ENCODE data around the gene ZNF664. TPM values are rescaled to one million over a fixed set of nuclear protein-coding genes. Genes with fewer than 3 reads are reported as not detected.

ZNF664 gene
- total RNA-seq, 2 experiments from 2014 or later, result 45.6 to 59.8 TPM

DNA sequence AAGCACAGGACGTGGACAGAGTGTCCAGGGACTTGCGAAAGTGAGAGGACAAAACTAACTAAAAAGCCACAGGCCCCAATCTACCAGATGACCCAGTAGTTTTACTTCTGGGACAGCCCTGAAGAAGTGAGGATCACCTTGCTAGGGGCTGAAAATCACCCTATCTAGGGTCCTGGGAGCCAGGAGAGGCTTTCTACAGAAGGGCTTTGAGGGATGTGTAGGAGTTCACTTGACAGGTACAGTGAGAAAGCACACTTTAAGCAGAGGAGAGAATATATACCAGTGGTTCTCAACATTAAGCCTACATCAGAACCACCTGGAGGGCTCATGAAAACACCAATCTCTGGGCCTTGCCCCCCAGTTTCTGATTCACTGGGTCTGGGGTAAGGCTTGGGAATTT is 60.8 kb downstream of the ZNF664 start:
- Histone ChIP-seq H3K79me2 (ENCODE audit: insufficient read depth, low read depth, low read length) (no peaks in the 10 kb centered on the region), H3K27ac (ENCODE audit: low read depth, low read length, poor library complexity, severe bottlenecking) (no peak overlapping the region), H3K4me3 (ENCODE audit: low read depth, low read length, poor library complexity, severe bottlenecking) (no peak overlapping the region), H2AFZ (ENCODE audit: low read length) (no peak overlapping the region), H3K36me3 (ENCODE audit: insufficient read depth, low read length) (no peaks in the 10 kb centered on the region), H3K4me1 (ENCODE audit: insufficient read depth, low read length, poor library complexity, severe bottlenecking) (no peaks in the 10 kb centered on the region), H3K9me3 (ENCODE audit: low read length) (no peaks in the 10 kb centered on the region), H3K4me2 (ENCODE audit: low read length) (no peak overlapping the region), H3K9me2 (ENCODE audit: insufficient read depth, low read length) (no peaks in the 10 kb centered on the region), H4K20me1 (ENCODE audit: insufficient read depth, low read length) (no peaks in the 10 kb centered on the region)
- POLR2A ChIA-PET, result no interaction called here
- BruUV-seq (replicated peaks), result no TSS peak
- no peak for TF ChIP-seq EZH2phosphoT487 (IDR thresholded peaks at IDR 0.05; ENCODE audit: borderline replicate concordance, low read depth, low read length)
- TF ChIP-seq, protein P1, sequence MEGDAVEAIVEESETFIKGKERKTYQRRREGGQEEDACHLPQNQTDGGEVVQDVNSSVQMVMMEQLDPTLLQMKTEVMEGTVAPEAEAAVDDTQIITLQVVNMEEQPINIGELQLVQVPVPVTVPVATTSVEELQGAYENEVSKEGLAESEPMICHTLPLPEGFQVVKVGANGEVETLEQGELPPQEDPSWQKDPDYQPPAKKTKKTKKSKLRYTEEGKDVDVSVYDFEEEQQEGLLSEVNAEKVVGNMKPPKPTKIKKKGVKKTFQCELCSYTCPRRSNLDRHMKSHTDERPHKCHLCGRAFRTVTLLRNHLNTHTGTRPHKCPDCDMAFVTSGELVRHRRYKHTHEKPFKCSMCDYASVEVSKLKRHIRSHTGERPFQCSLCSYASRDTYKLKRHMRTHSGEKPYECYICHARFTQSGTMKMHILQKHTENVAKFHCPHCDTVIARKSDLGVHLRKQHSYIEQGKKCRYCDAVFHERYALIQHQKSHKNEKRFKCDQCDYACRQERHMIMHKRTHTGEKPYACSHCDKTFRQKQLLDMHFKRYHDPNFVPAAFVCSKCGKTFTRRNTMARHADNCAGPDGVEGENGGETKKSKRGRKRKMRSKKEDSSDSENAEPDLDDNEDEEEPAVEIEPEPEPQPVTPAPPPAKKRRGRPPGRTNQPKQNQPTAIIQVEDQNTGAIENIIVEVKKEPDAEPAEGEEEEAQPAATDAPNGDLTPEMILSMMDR (conservative IDR thresholded peaks at IDR 0.05; ENCODE audit: low read length), result no peak
- no peak for DNase-seq (ENCODE audit: low spot score)
- intact Hi-C loops (cut with micrococcal nuclease; ENCODE audit: unreplicated experiment), result loop anchor here (5.0 kb wide), 2 partner anchors 127 to 232 kb away; no protein-coding TSS in a partner anchor
- CTCF ChIA-PET (ENCODE audit: unreplicated experiment), result no interaction called here

- Histone ChIP-seq H3K79me2 (ENCODE audit: insufficient read depth, low read depth, low read length) (no peaks in the 10 kb centered on the region), H3K27ac (ENCODE audit: low read depth, low read length, poor library complexity, severe bottlenecking) (no peak overlapping the region), H3K36me3 (ENCODE audit: insufficient read depth, low read length) (no peaks in the 10 kb centered on the region), H2AFZ (ENCODE audit: low read length) (no peak overlapping the region), H3K4me3 (ENCODE audit: low read depth, low read length, poor library complexity, severe bottlenecking) (no peak overlapping the region), H3K9me3 (ENCODE audit: low read length) (no peaks in the 10 kb centered on the region), H3K9me2 (ENCODE audit: insufficient read depth, low read length) (no peaks in the 10 kb centered on the region), H4K20me1 (ENCODE audit: insufficient read depth, low read length) (no peaks in the 10 kb centered on the region), H3K4me2 (ENCODE audit: low read length) (no peak overlapping the region), H3K4me1 (ENCODE audit: insufficient read depth, low read length, poor library complexity, severe bottlenecking) (no peaks in the 10 kb centered on the region)
- ChIA-PET CTCF (ENCODE audit: unreplicated experiment) (no interaction called here), POLR2A (no interaction called here)
- no peak for TF ChIP-seq EZH2phosphoT487 (IDR thresholded peaks at IDR 0.05; ENCODE audit: borderline replicate concordance, low read depth, low read length)
- TF ChIP-seq, protein P1 (conservative IDR thresholded peaks at IDR 0.05; ENCODE audit: low read length), result no peak
- intact Hi-C loops (cut with micrococcal nuclease; ENCODE audit: unreplicated experiment), result loop anchor here (5.0 kb wide), 2 partner anchors 127 to 232 kb away; no protein-coding TSS in a partner anchor
- no TSS peak for BruUV-seq (replicated peaks)
- DNase-seq (ENCODE audit: low spot score), result no peak
Observed at GRCh38 chr12:124034297-124034696, 61.3 kb downstream of the ZNF664 start.

GRCh38 chr12:124035163-124035562 is 62.1 kb downstream of the ZNF664 start:
- intact Hi-C loops (cut with micrococcal nuclease; ENCODE audit: unreplicated experiment), result loop anchor here (5.0 kb wide), 1 partner anchor 717 kb away; no protein-coding TSS in a partner anchor
- DNase-seq (ENCODE audit: low spot score), result no peak
- Histone ChIP-seq H3K9me3 (ENCODE audit: low read length) (no peaks in the 10 kb centered on the region), H4K20me1 (ENCODE audit: insufficient read depth, low read length) (no peaks in the 10 kb centered on the region), H2AFZ (ENCODE audit: low read length) (no peak overlapping the region), H3K4me2 (ENCODE audit: low read length) (no peak overlapping the region), H3K79me2 (ENCODE audit: insufficient read depth, low read depth, low read length) (no peaks in the 10 kb centered on the region), H3K27ac (ENCODE audit: low read depth, low read length, poor library complexity, severe bottlenecking) (no peak overlapping the region), H3K4me1 (ENCODE audit: insufficient read depth, low read length, poor library complexity, severe bottlenecking) (no peaks in the 10 kb centered on the region), H3K9me2 (ENCODE audit: insufficient read depth, low read length) (no peaks in the 10 kb centered on the region), H3K4me3 (ENCODE audit: low read depth, low read length, poor library complexity, severe bottlenecking) (no peak overlapping the region), H3K36me3 (ENCODE audit: insufficient read depth, low read length) (no peaks in the 10 kb centered on the region)
- TF ChIP-seq EZH2phosphoT487 (IDR thresholded peaks at IDR 0.05; ENCODE audit: borderline replicate concordance, low read depth, low read length), result no peak
- TF ChIP-seq, protein P1 (conservative IDR thresholded peaks at IDR 0.05; ENCODE audit: low read length), result no peak
- BruUV-seq (replicated peaks), result no TSS peak
- ChIA-PET CTCF (ENCODE audit: unreplicated experiment) (no interaction called here), POLR2A (interaction anchor here (0.5 kb wide), 1 partner anchor 82 kb away, joined by 4 read pairs; no protein-coding TSS in a partner anchor)
